ENCODE data around the gene SPATA2. TPM values are rescaled to one million over a fixed set of nuclear protein-coding genes. Genes with fewer than 3 reads are reported as not detected.

Gene SPATA2
- total and polyA plus RNA-seq, 2 of the 13 experiments (the other 11 are each of a cell fraction or from before 2014, with no cell fraction given), result 3.2 to 8.7 TPM

GRCh38 chr20:49915380-49916145, at the start of gene SPATA2 (continued):
- TF ChIP-seq GLMP (CRISPR knock-in tag; IDR thresholded peaks at IDR 0.05; ENCODE audit: borderline replicate concordance) (no peak), ZBTB14 (CRISPR knock-in tag; IDR thresholded peaks at IDR 0.05) (0 out of 2 replicates have a peak, but pooled peaks have one; percentile 40), ZMYM4 (CRISPR knock-in tag; IDR thresholded peaks at IDR 0.05) (peak; percentile 88), GZF1 (CRISPR knock-in tag; IDR thresholded peaks at IDR 0.05) (no peak), CHD2 (IDR thresholded peaks at IDR 0.05; ENCODE audit: low read depth, low read length) (peak; percentile 80), PHF20 (CRISPR knock-in tag; IDR thresholded peaks at IDR 0.05) (peak; percentile 93), ZBTB38 (CRISPR knock-in tag; IDR thresholded peaks at IDR 0.05) (peak; percentile 53; the same call in 1 of the 2 replicates), ZNF75D (CRISPR knock-in tag; IDR thresholded peaks at IDR 0.05; ENCODE audit: borderline replicate concordance) (no peak), ZC3H4 (CRISPR knock-in tag; IDR thresholded peaks at IDR 0.05; ENCODE audit: borderline replicate concordance) (no peak), IRX3 (CRISPR knock-in tag; IDR thresholded peaks at IDR 0.05; ENCODE audit: borderline replicate concordance, low read depth) (peak; percentile 65; the same call in 1 of the 2 replicates), HNRNPK (IDR thresholded peaks at IDR 0.05; ENCODE audit: low read depth, low read length, poor library complexity, severe bottlenecking) (no peak), HNF1B (CRISPR knock-in tag; IDR thresholded peaks at IDR 0.05) (peak; percentile 93), BCL6 (CRISPR knock-in tag; IDR thresholded peaks at IDR 0.05) (no peak), ZNF605 (CRISPR knock-in tag; IDR thresholded peaks at IDR 0.05) (no peak), MBD4 (IDR thresholded peaks at IDR 0.05; ENCODE audit: borderline replicate concordance, low read length) (no peak), U2AF1 (optimal IDR thresholded peaks at IDR 0.05; ENCODE audit: low read depth, low read length) (no peak), DPF2 (CRISPR knock-in tag; IDR thresholded peaks at IDR 0.05; ENCODE audit: borderline replicate concordance, low read depth) (peak; percentile 82), WIZ (CRISPR knock-in tag; IDR thresholded peaks at IDR 0.05) (no peak; the same call in 1 of the 2 replicates), ZNF24 (IDR thresholded peaks at IDR 0.05) (no peak), TCF12 (IDR thresholded peaks at IDR 0.05) (no peak), TCF12 (CRISPR knock-in tag; IDR thresholded peaks at IDR 0.05) (peak; percentile 88; the same call in 1 of the 2 replicates), ZFX (CRISPR knock-in tag; IDR thresholded peaks at IDR 0.05; ENCODE audit: low read depth) (peak; percentile 86; the same call in 1 of the 2 replicates), ZNF557 (CRISPR knock-in tag; IDR thresholded peaks at IDR 0.05) (no peak), E2F2 (CRISPR knock-in tag; IDR thresholded peaks at IDR 0.05; ENCODE audit: borderline replicate concordance) (peak; percentile 94; the same call in 1 of the 2 replicates), SKI (IDR thresholded peaks at IDR 0.05; ENCODE audit: partially characterized antibody) (no peak), NFKB2 (CRISPR knock-in tag; IDR thresholded peaks at IDR 0.05; ENCODE audit: borderline replicate concordance) (peak; percentile 94)

All from HepG2 (cell line).